HepG2 (cell line): Measurements from ENCODE around the gene PLCB2. TPM values are rescaled to one million over a fixed set of nuclear protein-coding genes. Genes with fewer than 3 reads are reported as not detected.

Experiments
- IRX3 ChIP-seq: sonication (generic); formaldehyde crosslinking; IDR thresholded peaks from 2 replicates; pipeline ENCODE4 v1.8.1; 2023; ENCODE audit warnings: mild to moderate bottlenecking, low read depth, missing genetic modification reagents, borderline replicate concordance
- MBNL3 ChIP-seq: fragments of 250-450 bp; sonication (Bioruptor Pico); conservative IDR thresholded peaks from 2 replicates; pipeline ENCODE4 v1.8.0; 2022; ENCODE audit warnings: mild to moderate bottlenecking, inconsistent platforms
- RFX1 ChIP-seq: fragments of 450-650 bp; IDR thresholded peaks from 2 replicates; pipeline ENCODE4 v1.6.1; 2017
- ZKSCAN5 ChIP-seq: sonication (generic); formaldehyde crosslinking; IDR thresholded peaks from 2 replicates; pipeline ENCODE4 v1.5.1; 2020; ENCODE audit warnings: mild to moderate bottlenecking, missing genetic modification reagents
- ZNF33A ChIP-seq: sonication (generic); formaldehyde crosslinking; IDR thresholded peaks from 2 replicates; pipeline ENCODE4 v1.5.1; 2020; ENCODE audit warnings: missing genetic modification reagents, mild to moderate bottlenecking, moderate library complexity, borderline replicate concordance
- ZSCAN30 ChIP-seq: sonication (generic); formaldehyde crosslinking; IDR thresholded peaks from 2 replicates; pipeline ENCODE4 v1.5.0; 2020; ENCODE audit warnings: mild to moderate bottlenecking, missing genetic modification reagents
- polyA plus RNA-seq, 8 experiments: library from polyadenylated mRNA; depleted of rRNA in 3 of 8; stranded (reverse) in 7 of 8; unstranded in 1 of 8; fragments of >200 nt; fragmentation: Illumina TruSeq in 4 of 8; extraction: Trizol in 4 of 8; gene quantifications; 2 replicates each; pipeline versions ENCODE4 v1.2.1 to v1.2.3, GENCODE V29; 2011 to 2016; ENCODE audit warnings: low read depth in 4 of 8, missing spikeins in 1 of 8, mixed read lengths in 1 of 8; ENCODE audit not compliant: insufficient read depth in 1 of 8
- total RNA-seq, 5 experiments: library from RNA; depleted of rRNA; stranded (reverse); fragments of >200 nt; fragmentation: Illumina TruSeq; extraction: Trizol; gene quantifications; 2 replicates each; pipeline ENCODE4 v1.2.3, GENCODE V29; 2016; ENCODE audit warnings: low read depth in 1 of 5
- TF ChIP-seq, protein P1 (sequence below): sonication (generic); formaldehyde crosslinking; IDR thresholded peaks from 2 replicates; pipeline ENCODE4 v1.4.0; 2020; ENCODE audit warnings: mild to moderate bottlenecking, missing genetic modification reagents
- TF ChIP-seq, protein P2 (sequence below): sonication (generic); formaldehyde crosslinking; IDR thresholded peaks from 2 replicates; pipeline ENCODE4 v1.4.0; 2020; ENCODE audit warnings: missing genetic modification reagents, borderline replicate concordance
- TF ChIP-seq, protein P3 (sequence below): sonication (generic); formaldehyde crosslinking; IDR thresholded peaks from 2 replicates; pipeline ENCODE4 v1.4.0; 2020; ENCODE audit warnings: mild to moderate bottlenecking, missing genetic modification reagents
- TF ChIP-seq, protein P4 (sequence below): sonication (generic); formaldehyde crosslinking; conservative IDR thresholded peaks from 2 replicates; pipeline ENCODE4 v1.4.0; 2020; ENCODE audit warnings: missing genetic modification reagents
- TF ChIP-seq, protein P5 (sequence below): IDR thresholded peaks from 2 replicates; pipeline ENCODE4 v1.6.1; 2016; ENCODE audit warnings: missing compliant biosample characterization, missing genetic modification reagents, borderline replicate concordance

PLCB2 gene
- total and polyA plus RNA-seq, 2 of the 13 experiments (the other 11 are each of a cell fraction or from before 2014, with no cell fraction given) = 0.11 TPM; not detected in 1

DNA sequence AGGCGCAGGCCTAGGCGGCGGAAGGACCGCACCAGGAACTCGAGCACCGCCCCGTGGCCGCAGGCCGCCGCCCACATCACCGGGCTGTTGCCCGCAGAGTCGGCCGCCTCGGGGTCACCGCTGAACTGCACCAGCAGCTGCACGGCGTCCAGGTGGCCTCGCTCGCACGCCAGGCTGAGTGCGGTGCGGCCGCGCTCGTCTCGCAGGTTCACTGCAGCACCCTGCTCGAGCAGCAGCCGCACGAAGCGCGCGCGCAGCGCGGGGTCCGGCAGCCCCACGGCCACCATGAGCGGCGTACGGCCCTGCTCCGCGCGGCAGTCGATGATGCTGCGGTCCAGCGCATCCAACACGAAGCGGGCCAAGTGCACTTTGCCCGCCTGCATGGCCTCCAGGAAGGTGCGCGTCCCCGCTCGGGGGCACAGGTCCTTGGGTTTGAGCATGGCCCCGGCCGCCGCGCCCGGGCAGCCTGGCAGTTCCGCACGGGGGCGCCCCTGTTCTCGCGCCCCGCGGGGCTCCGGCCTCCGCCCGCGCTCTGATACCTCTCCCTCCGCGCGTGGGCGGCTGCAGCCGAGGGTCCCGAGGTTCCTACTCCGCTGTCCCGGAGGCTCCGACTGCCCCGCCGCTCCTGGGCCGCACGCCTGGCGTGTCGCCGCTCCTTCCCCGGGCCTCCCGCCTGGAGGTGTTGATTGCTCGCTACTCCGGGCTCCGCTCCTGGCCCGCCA, 25.4 kb downstream of the PLCB2 start (continued):
- TF ChIP-seq, protein P1, sequence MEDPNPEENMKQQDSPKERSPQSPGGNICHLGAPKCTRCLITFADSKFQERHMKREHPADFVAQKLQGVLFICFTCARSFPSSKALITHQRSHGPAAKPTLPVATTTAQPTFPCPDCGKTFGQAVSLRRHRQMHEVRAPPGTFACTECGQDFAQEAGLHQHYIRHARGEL (CRISPR knock-in tag) = no peak
- TF ChIP-seq RFX1 (no peak), ZKSCAN5 (CRISPR knock-in tag) (no peak), ZSCAN30 (CRISPR knock-in tag) (no peak), MBNL3 (no peak), IRX3 (CRISPR knock-in tag) (no peak), ZNF33A (CRISPR knock-in tag) (no peak)
- TF ChIP-seq, protein P2, sequence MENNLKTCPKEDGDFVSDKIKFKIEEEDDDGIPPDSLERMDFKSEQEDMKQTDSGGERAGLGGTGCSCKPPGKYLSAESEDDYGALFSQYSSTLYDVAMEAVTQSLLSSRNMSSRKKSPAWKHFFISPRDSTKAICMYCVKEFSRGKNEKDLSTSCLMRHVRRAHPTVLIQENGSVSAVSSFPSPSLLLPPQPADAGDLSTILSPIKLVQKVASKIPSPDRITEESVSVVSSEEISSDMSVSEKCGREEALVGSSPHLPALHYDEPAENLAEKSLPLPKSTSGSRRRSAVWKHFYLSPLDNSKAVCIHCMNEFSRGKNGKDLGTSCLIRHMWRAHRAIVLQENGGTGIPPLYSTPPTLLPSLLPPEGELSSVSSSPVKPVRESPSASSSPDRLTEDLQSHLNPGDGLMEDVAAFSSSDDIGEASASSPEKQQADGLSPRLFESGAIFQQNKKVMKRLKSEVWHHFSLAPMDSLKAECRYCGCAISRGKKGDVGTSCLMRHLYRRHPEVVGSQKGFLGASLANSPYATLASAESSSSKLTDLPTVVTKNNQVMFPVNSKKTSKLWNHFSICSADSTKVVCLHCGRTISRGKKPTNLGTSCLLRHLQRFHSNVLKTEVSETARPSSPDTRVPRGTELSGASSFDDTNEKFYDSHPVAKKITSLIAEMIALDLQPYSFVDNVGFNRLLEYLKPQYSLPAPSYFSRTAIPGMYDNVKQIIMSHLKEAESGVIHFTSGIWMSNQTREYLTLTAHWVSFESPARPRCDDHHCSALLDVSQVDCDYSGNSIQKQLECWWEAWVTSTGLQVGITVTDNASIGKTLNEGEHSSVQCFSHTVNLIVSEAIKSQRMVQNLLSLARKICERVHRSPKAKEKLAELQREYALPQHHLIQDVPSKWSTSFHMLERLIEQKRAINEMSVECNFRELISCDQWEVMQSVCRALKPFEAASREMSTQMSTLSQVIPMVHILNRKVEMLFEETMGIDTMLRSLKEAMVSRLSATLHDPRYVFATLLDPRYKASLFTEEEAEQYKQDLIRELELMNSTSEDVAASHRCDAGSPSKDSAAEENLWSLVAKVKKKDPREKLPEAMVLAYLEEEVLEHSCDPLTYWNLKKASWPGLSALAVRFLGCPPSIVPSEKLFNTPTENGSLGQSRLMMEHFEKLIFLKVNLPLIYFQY (CRISPR knock-in tag) = no peak
- TF ChIP-seq, protein P3, sequence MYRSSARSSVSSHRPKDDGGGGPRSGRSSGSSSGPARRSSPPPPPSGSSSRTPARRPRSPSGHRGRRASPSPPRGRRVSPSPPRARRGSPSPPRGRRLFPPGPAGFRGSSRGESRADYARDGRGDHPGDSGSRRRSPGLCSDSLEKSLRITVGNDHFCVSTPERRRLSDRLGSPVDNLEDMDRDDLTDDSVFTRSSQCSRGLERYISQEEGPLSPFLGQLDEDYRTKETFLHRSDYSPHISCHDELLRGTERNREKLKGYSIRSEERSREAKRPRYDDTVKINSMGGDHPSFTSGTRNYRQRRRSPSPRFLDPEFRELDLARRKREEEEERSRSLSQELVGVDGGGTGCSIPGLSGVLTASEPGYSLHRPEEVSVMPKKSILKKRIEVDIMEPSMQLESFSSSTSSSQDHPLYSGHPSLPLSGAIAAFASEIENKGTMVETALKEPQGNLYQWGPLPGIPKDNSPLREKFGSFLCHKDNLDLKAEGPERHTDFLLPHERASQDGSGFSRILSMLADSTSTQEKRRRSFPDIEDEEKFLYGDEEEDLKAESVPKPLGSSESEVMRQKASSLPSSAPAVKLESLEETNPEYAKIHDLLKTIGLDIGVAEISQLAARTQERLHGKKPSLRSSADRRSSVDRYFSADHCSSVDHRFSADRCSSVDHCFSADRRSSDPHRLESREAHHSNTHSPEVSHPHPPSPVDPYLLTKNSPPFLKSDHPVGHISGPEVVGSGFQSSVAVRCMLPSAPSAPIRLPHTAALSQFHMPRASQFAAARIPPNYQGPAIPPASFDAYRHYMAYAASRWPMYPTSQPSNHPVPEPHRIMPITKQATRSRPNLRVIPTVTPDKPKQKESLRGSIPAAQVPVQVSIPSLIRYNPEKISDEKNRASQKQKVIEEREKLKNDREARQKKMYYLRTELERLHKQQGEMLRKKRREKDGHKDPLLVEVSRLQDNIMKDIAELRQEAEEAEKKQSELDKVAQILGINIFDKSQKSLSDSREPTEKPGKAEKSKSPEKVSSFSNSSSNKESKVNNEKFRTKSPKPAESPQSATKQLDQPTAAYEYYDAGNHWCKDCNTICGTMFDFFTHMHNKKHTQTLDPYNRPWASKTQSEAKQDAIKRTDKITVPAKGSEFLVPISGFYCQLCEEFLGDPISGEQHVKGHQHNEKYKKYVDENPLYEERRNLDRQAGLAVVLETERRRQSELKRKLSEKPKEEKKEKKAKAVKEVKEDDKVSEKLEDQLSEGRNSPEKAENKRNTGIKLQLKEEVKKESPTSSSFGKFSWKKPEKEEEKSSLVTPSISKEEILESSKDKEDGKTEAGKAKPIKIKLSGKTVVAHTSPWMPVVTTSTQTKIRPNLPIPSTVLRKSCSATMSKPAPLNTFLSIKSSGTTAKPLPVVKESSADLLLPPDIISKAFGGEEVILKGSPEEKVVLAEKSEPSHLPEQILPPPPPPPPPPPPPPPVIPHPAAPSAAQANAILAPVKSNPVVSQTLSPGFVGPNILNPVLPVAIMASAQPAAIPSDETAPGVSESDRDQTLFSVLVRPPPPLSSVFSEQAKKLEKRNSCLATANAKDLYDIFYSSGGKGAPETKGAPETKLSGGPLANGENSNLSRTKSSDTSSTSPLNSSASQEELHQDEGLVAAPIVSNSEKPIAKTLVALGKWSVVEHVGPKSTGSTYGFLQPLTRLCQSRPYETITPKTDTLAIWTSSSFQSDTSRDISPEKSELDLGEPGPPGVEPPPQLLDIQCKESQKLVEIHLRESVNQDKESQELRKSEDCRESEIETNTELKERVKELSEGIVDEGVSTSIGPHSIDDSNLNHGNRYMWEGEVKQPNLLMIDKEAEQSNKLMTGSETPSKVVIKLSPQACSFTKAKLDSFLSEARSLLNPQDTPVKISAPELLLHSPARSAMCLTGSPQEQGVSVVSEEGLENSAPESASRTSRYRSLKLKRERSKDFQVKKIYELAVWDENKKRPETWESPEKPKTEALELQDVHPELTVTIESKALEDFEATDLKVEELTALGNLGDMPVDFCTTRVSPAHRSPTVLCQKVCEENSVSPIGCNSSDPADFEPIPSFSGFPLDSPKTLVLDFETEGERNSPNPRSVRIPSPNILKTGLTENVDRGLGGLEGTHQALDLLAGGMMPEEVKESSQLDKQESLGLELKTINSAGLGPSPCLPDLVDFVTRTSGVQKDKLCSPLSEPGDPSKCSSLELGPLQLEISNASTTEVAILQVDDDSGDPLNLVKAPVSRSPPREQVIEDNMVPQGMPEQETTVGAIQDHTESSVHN = no peak
- TF ChIP-seq, protein P4, sequence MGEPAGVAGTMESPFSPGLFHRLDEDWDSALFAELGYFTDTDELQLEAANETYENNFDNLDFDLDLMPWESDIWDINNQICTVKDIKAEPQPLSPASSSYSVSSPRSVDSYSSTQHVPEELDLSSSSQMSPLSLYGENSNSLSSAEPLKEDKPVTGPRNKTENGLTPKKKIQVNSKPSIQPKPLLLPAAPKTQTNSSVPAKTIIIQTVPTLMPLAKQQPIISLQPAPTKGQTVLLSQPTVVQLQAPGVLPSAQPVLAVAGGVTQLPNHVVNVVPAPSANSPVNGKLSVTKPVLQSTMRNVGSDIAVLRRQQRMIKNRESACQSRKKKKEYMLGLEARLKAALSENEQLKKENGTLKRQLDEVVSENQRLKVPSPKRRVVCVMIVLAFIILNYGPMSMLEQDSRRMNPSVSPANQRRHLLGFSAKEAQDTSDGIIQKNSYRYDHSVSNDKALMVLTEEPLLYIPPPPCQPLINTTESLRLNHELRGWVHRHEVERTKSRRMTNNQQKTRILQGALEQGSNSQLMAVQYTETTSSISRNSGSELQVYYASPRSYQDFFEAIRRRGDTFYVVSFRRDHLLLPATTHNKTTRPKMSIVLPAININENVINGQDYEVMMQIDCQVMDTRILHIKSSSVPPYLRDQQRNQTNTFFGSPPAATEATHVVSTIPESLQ (CRISPR knock-in tag) = no peak
- TF ChIP-seq, protein P5, sequence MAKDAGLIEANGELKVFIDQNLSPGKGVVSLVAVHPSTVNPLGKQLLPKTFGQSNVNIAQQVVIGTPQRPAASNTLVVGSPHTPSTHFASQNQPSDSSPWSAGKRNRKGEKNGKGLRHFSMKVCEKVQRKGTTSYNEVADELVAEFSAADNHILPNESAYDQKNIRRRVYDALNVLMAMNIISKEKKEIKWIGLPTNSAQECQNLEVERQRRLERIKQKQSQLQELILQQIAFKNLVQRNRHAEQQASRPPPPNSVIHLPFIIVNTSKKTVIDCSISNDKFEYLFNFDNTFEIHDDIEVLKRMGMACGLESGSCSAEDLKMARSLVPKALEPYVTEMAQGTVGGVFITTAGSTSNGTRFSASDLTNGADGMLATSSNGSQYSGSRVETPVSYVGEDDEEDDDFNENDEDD (CRISPR knock-in tag) = peak; percentile 35; the same call in 1 of the 2 replicates
